Gastrocnemius medialis (tissue), 4 donors: ENCODE data around the gene STAT5A.

Experiments used
- CTCF ChIP-seq, 5 experiments: fragments of 450-650 bp in 3 of 5; fragments of 200-600 bp in 2 of 5; sonication (generic) in 2 of 5; IDR thresholded peaks in 4 of 5; conservative IDR thresholded peaks in 1 of 5; 1 replicate in 4 of 5; 2 replicates in 1 of 5; pipeline ENCODE4 v1.5.1; 2016 to 2019; ENCODE audit warnings: antibody characterized with exemption in 5 of 5, mild to moderate bottlenecking in 3 of 5, moderate library complexity in 3 of 5
- POLR2A ChIP-seq, 2 donors: fragments of 450-650 bp; IDR thresholded peaks; one replicate each; pipeline ENCODE4 v1.6.1; 2017; ENCODE audit warnings: antibody characterized with exemption in 2 of 2, mild to moderate bottlenecking in 2 of 2, moderate library complexity in 2 of 2

GRCh38 chr17:42345396-42346073 lies 57.2 kb downstream of the STAT5A start:
- TF ChIP-seq CTCF (IDR thresholded peaks at IDR 0.05 in 4 of 5, conservative IDR thresholded peaks at IDR 0.05 in 1 of 5): no peak
- TF ChIP-seq POLR2A (IDR thresholded peaks at IDR 0.05): no peak
